NCI-H128 (cell line): Measurements from ENCODE around the gene PRR5L.

ENCODE experiments used
- DNase-seq: peaks from one replicate; lab custom pipeline; 2025; ENCODE audit not compliant: unreplicated experiment; lab: John Stamatoyannopoulos, UW

Gene PRR5L

GRCh38 chr11:36398231-36398953 is 102.3 kb downstream of the PRR5L start:
- DNase-seq, result no peak

- DNase-seq, result no peak
Observed at GRCh38 chr11:36399236-36399635, 103.1 kb downstream of the PRR5L start.

- no peak for DNase-seq
Observed at GRCh38 chr11:36399745-36400144, 103.7 kb downstream of the PRR5L start.

GRCh38 chr11:36400766-36401455 is 104.8 kb downstream of the PRR5L start:
- no peak for DNase-seq

- DNase-seq, result no peak
Observed at GRCh38 chr11:36402568-36403170, 106.6 kb downstream of the PRR5L start.

GRCh38 chr11:36403661-36404060 is 107.6 kb downstream of the PRR5L start:
- no peak for DNase-seq

- DNase-seq, result no peak
Observed at GRCh38 chr11:36404831-36405230, 108.7 kb downstream of the PRR5L start.

- DNase-seq, result no peak
Observed at GRCh38 chr11:36405585-36406367, 109.7 kb downstream of the PRR5L start.

GRCh38 chr11:36407356-36407755 is 111.3 kb downstream of the PRR5L start:
- no peak for DNase-seq

GRCh38 chr11:36408498-36409136 is 112.5 kb downstream of the PRR5L start:
- DNase-seq, result no peak

- no peak for DNase-seq
Observed at GRCh38 chr11:36409152-36409816, 113.2 kb downstream of the PRR5L start.

- no peak for DNase-seq
Observed at GRCh38 chr11:36411202-36411640, 115.1 kb downstream of the PRR5L start.

- DNase-seq, result no peak
Observed at GRCh38 chr11:36412781-36413383, 116.8 kb downstream of the PRR5L start.

- DNase-seq, result no peak
Observed at GRCh38 chr11:36417154-36417553, 121.1 kb downstream of the PRR5L start.

GRCh38 chr11:36419791-36420424 is 123.8 kb downstream of the PRR5L start:
- DNase-seq, result no peak

- no peak for DNase-seq
Observed at GRCh38 chr11:36421546-36422155, 125.6 kb downstream of the PRR5L start.

GRCh38 chr11:36425561-36426081 is 129.5 kb downstream of the PRR5L start:
- DNase-seq, result no peak

- no peak for DNase-seq
Observed at GRCh38 chr11:36426226-36426848, 130.2 kb downstream of the PRR5L start.
